Measurements from ENCODE around the gene NYNRIN. TPM values are rescaled to one million over a fixed set of nuclear protein-coding genes. Genes with fewer than 3 reads are reported as not detected.
A peak's percentile ranks its signal among the peaks of the same experiment; 100 is the strongest.

Gene NYNRIN
- total RNA-seq, 1 experiment from 2014 or later: 18.7 TPM

- Histone ChIP-seq H2BK120ac (ENCODE audit: low read depth, low read length, poor library complexity, severe bottlenecking) (no peak overlapping the region), H2AK5ac (ENCODE audit: insufficient read length, low read length) (no peak overlapping the region), H3K4me1 (ENCODE audit: insufficient read depth, low read length) (peaks cover 3% of the 10 kb centered on the region), H2BK12ac (ENCODE audit: insufficient read length, low read depth, low read length) (no peak overlapping the region), H3K4me2 (ENCODE audit: insufficient read depth, insufficient read length, low read length) (peak overlapping the region; percentile 42), H3K79me1 (ENCODE audit: insufficient read depth, low read depth, low read length, poor library complexity, severe bottlenecking) (no peaks in the 10 kb centered on the region), H3K9me3 (ENCODE audit: control insufficient read depth, low read depth, low read length) (no peaks in the 10 kb centered on the region), H3K56ac (ENCODE audit: insufficient read length, low read depth, low read length) (no peak overlapping the region), H3K18ac (ENCODE audit: insufficient read length, low read depth, low read length) (no peak overlapping the region), H2BK15ac (ENCODE audit: low read depth, low read length) (no peak overlapping the region), H4K20me1 (ENCODE audit: control insufficient read depth, insufficient read depth, insufficient read length) (no peaks in the 10 kb centered on the region), H2BK20ac (ENCODE audit: low read depth, low read length, poor library complexity, severe bottlenecking) (no peak overlapping the region), H2AFZ (ENCODE audit: low read length) (no peak overlapping the region), H3K23ac (ENCODE audit: insufficient read length, low read depth, low read length) (no peak overlapping the region), H3K4ac (ENCODE audit: low read depth, low read length) (no peak overlapping the region), H3K27ac (ENCODE audit: insufficient read length, low read depth, low read length) (no peak overlapping the region), H4K5ac (ENCODE audit: insufficient read length, low read depth, low read length) (no peak overlapping the region), H3K27me3 (ENCODE audit: insufficient read depth, low read length) (no peaks in the 10 kb centered on the region), H4K91ac (ENCODE audit: insufficient read length, low read depth, low read length) (no peak overlapping the region), H3K23me2 (ENCODE audit: insufficient read length, low read depth, low read length, poor library complexity, severe bottlenecking) (no peaks in the 10 kb centered on the region), H2BK5ac (ENCODE audit: insufficient read length, low read length) (no peak overlapping the region), H4K8ac (replicated peaks; ENCODE audit: insufficient read length, low read depth, low read length) (no peak overlapping the region), H3K79me2 (ENCODE audit: insufficient read depth, low read length) (no peaks in the 10 kb centered on the region), H3T11ph (ENCODE audit: low read length) (no peak overlapping the region), H3K14ac (ENCODE audit: insufficient read depth, low read length) (no peak overlapping the region), H3K9ac (ENCODE audit: extremely low read depth, insufficient read length, low read length) (no peak overlapping the region)
- peak; percentile 66 for TF ChIP-seq CTCF (conservative IDR thresholded peaks at IDR 0.05)
- peak overlapping the region; percentile 52 to 84 (median 64); a peak in 4 of 7 replicates for H3K27ac Mint-ChIP-seq
- peaks cover 10 to 36% (median 23%) of the 10 kb centered on the region in 3 experiments for H3K36me3 Mint-ChIP-seq (ENCODE audit: insufficient read depth in 1 of 3, low read depth in 3 of 3)
- DNase-seq: peak; percentile 88
- H3K4me3 Mint-ChIP-seq: peak overlapping the region; percentile 62 to 79
- peaks cover 37 to 46% of the 10 kb centered on the region in 2 experiments for H3K4me1 Mint-ChIP-seq
- WGBS (ENCODE audit: extremely low coverage, insufficient read length, low lambda C conversion rate): no CpG with 5 or more reads among the region's 16 CpGs
- no peaks in the 10 kb centered on the region for H3K9me3 Mint-ChIP-seq
- H3K27me3 Mint-ChIP-seq (ENCODE audit: low read depth): no peaks in the 10 kb centered on the region; the same call in 1 of the 2 replicates
These were observed 22.2 kb upstream of the NYNRIN start for GRCh38 chr14:24376448-24377070.
